GM21423 (cell line): ENCODE data around the gene CYBA.
"Not testable (repeated sequence)": the region's sequence is repeated elsewhere in the genome, so short reads cannot be mapped to it uniquely, and the experiment has no call there.

Experiments used
- ATAC-seq: cut with Tn5 transposase; IDR thresholded peaks from one replicate; pipeline ENCODE4 v1.9.1; 2021; ENCODE audit warnings: mild to moderate bottlenecking, moderate library complexity; ENCODE audit not compliant: unreplicated experiment

The CYBA gene

GRCh38 chr16:88686439-88687253, 35.8 kb upstream of the CYBA start, which contains the start of gene SNAI3:
SNAI3 (minus strand) TSS chr16:88686507; CDS start chr16:88686406, 101 bp downstream.
- ATAC-seq, result peak; percentile 61

DNA sequence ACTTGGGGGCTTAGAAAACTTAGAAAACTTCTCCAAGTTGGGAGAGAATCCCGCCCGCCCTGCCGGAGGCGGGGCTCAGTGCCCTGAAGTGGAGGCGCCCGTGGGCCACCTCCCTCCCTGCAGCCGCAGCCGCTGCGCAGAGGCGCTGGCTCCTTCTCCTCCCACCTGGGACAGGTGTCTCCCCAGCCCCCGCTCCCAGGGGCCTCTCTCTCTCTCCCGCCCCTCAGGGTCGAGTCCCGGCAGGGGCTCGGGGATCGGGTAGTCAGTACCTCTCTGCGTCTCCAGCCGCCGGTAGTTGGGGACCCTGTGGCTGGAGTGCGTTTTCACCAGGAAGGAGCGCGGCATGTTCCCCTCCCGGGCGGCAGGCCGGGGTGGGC, 35.2 kb upstream of the CYBA start:
- ATAC-seq, result peak; percentile 8

- no peak for ATAC-seq
Measured at GRCh38 chr16:88685156-88686061, 34.6 kb upstream of the CYBA start.

DNA sequence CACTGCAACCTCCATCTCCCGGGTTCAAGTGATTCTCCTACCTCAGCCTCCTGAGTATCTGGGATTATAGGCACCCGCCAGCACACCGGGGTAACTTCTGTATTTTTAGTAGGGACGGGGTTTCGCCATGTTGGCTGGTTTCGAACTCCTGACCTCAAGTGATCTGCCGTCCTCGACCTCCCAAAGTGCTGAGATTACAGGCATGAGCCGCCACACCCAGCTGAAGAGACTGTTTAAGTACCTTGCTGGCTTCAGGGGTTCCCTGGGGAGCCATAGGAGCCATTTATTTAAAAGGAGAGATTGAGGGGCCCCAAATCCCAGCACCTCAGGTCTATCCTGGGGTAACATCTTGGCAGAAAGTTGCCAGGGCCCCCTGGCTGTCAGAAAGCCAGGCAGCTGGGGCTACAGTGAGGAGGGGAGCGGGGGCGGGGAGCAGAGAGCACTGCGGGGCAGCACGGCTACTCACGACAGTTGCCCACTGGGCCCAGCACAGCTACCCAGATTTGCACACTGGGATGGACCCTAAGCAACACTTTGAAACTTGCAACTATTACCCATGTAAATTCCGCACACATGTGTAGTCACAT, 33.8 kb upstream of the CYBA start:
- no peak for ATAC-seq

GRCh38 chr16:88681709-88682451, 31.0 kb upstream of the CYBA start:
- ATAC-seq, result peak; percentile 65

DNA sequence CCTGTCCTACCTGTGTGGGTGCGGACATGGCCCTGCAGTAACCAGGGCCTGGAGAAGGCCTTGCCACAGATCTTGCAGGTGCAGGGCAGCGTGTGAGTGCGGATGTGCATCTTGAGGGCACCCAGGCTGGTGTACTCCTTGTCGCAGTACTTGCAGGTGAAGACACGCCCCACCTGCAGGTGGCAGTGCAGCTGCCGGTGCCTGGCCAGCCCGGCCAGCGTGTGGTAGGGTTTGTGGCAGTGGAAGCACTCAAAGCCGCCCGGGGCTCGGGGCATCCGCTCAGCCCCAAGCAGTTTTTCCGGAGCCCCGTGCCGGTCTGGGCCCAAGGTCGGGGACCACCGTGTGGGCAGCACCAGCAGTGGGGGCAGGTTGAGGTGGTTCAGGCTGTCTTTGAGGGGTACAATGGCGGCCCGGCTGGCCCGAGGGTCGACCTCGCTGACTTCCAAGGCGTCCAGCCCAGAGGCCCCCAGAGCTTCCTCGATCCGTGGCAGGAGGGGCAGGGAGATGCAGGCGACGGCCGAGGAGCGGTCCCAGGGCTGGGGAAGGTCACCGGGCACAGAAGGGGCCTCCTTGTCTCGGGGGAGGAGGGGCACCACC, 30.3 kb upstream of the CYBA start:
- no peak for ATAC-seq

DNA sequence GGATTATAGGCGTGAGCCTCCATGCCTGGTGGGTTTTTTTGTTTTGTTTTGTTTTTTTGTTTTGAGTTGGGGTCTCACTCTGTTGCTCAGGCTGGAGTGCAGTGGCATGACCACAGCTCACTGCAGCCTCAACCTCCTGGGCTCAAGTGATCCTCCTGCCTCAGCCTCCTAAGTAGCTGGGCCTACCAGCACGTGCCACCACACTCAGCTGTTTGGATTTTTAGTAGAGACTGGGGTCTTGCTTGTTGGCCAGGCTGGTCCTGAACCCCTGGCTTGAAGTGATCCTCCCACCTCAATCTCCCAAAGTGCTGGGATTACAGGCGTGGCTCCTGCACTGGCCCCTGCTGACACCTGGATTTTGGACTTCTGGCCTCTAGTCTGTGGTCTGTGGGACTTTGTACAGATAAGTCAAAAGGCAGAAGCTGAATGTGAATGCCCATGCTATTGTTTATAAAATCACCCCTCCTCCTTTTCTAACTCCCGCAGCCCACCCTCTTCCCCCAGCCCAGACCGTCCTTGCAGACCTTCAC, 29.8 kb upstream of the CYBA start:
- ATAC-seq, result no peak

DNA sequence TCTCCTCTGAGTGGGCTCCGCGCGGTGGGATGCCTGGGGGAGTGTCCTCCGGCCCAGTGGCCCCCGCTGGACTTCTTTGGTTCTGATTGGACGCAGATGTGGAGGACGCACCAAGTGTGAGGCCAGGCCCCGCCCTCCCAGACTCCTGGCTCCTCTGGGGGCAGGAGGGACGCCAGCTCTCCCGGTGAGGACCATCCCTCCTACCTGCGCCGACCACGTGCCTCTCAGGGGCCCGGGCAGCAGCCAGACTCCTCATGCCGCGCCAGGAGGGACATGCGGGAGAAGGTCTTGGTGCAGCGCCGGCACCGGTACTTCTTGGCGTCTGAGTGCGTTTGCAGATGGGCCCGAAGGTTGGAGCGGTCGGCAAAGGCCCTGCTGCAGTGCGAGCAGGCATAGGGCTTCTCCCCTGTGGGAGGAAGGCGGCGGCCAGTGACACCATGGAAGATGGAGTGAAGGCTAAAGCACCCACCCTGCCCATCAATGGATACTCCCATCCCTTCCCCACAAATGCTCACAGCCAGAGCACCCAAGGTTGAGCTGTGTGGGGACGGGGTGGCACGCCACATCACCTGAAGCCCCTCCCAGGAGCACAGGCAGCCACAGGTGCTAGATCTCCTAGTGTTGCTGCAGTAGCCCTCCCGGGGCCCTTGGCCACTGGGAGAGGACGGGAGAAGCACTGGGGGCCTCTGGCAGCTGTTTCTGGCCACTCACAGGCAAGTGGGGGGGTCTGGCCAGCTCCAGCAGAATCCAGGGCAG, 27.5 kb upstream of the CYBA start:
- ATAC-seq, result no peak

DNA sequence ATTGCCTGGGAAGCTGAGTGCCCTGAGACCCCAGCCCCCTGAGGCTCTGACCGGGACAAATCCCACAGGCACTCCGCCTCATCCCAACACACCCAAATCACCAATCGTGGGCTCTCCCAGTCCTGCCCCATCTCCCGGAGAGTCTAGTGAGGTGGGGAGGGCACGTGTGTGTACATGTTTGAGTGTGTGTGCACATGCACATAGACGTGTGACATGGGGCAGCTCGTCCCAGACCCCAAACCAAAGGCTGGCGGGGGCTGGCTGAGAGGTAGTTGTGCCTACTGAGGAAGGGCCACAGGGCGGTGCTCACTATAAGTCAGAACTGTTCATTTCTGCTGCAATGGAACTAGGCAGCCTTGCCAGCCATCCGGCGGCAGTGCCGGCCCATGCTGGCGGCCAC, 26.9 kb upstream of the CYBA start:
- no peak for ATAC-seq

GRCh38 chr16:88676502-88677242, 25.8 kb upstream of the CYBA start:
- ATAC-seq, result no peak

- no peak for ATAC-seq
Measured at GRCh38 chr16:88673716-88674379, 23.0 kb upstream of the CYBA start.

GRCh38 chr16:88672776-88673175, 21.9 kb upstream of the CYBA start:
- no peak for ATAC-seq

GRCh38 chr16:88671806-88672205, 21.0 kb upstream of the CYBA start:
- no peak for ATAC-seq

- ATAC-seq, result no peak
Measured at GRCh38 chr16:88669980-88670379, 19.1 kb upstream of the CYBA start.

DNA sequence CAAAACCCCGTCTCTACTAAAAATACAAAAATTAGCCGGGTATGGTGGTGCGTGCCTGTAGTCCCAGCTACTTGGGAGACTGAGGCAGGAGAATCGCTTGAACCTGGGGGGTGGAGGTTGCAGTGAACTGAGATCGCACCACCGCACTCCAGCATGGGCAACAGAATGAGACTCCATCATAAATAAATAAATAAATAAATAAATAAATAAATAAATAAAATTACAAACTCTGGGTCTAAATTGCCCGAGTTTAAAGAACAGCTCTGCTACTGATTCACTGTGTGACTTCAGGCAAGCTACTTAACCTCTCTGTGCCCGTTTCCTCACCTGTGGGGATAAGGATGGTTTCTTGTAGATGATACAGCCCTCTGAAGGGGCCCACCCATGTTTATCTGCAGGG, 18.6 kb upstream of the CYBA start:
- not testable (repeated sequence) for ATAC-seq

DNA sequence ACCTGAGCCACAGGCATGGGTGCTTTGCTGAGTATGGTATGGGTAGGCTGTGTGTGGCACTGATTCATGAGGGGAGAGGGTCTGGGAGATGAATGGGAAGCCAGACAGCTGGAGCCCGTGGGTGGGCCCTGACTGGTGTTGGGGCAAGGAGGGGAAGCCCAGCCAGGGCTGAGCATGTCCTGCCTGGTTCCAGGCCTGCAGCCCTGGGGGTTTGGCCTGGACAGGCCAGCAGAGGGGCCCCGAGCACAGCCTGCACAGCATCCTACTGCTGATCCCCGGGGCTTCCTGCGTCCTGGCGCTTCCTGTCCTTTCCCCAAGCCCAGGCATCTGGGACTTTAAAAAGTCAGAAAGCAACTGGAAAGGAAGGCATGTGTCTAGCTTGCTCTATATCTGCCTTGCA, 16.6 kb upstream of the CYBA start:
- ATAC-seq, result no peak

DNA sequence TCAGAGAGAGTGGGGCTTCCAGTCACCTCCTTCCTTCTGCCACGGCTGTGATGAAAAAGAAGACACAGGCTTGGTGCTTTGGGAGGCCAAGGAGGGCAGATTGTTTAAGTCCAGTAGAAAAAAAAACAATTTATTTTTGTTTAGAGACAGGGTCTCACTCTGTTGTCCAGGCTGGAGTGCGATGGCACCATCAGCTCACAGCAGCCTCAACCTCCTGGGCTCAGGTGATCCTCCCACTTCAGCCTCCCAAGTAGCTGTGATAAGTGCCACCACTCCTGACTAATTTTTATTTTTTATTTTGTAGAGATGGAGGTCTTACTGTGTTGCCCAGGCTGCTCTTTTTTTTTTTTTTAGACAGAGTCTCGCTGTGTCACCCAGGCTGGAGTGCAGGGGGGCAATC, 14.7 kb upstream of the CYBA start:
- ATAC-seq, result no peak

- ATAC-seq, result no peak
Measured at GRCh38 chr16:88665148-88665547, 14.3 kb upstream of the CYBA start.
